ENCODE measurements around the gene MYH11. TPM values are rescaled to one million over a fixed set of nuclear protein-coding genes. Genes with fewer than 3 reads are reported as not detected.

The MYH11 gene
- total RNA-seq, 4 donors from 2014 or later, result 5.6 to 57.7 (median 20.4) TPM

DNA sequence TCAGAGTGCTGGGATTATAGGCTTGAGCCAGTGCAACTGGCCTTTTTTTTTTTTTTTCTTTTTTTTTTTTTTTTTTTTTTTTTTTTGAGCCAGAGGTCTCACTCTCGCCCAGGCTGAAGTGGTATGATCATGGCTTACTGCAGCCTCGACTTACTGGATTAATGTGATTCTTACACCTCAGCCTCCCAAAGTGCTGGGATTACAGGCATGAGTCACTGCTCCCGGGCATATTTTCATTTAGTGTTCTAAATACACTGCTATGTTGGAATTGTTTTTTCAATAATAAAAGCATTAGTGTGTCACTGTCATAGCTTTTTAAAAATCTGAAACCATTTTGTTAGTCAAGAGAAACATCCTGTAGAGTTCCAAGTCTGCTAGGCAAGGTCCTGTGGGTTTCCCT, 166.5 kb downstream of the MYH11 start:
- no peaks in the 10 kb centered on the region for H3K27me3 ChIP-seq
- H3K9me3 ChIP-seq, result no peaks in the 10 kb centered on the region
- TF ChIP-seq, protein P1, sequence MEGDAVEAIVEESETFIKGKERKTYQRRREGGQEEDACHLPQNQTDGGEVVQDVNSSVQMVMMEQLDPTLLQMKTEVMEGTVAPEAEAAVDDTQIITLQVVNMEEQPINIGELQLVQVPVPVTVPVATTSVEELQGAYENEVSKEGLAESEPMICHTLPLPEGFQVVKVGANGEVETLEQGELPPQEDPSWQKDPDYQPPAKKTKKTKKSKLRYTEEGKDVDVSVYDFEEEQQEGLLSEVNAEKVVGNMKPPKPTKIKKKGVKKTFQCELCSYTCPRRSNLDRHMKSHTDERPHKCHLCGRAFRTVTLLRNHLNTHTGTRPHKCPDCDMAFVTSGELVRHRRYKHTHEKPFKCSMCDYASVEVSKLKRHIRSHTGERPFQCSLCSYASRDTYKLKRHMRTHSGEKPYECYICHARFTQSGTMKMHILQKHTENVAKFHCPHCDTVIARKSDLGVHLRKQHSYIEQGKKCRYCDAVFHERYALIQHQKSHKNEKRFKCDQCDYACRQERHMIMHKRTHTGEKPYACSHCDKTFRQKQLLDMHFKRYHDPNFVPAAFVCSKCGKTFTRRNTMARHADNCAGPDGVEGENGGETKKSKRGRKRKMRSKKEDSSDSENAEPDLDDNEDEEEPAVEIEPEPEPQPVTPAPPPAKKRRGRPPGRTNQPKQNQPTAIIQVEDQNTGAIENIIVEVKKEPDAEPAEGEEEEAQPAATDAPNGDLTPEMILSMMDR (IDR thresholded peaks at IDR 0.05 in 4 of 5, conservative IDR thresholded peaks at IDR 0.05 in 1 of 5), result no peak
- no peak for TF ChIP-seq POLR2A (IDR thresholded peaks at IDR 0.05)
- no peak overlapping the region for H3K27ac ChIP-seq
- intact Hi-C loops (cut with DNase I; ENCODE audit: low total_unique reads) (no loop called here), in situ Hi-C loops (cut with MboI; ENCODE audit: low sequenced_read_pairs in 4 of 4) (no loop called here)
- H3K36me3 ChIP-seq, result peaks cover 0 to 46% of the 10 kb centered on the region in 2 donors
- no peak for ATAC-seq
- no peak for DNase-seq
- no peak overlapping the region for H3K4me3 ChIP-seq
- peaks cover 0 to 8% of the 10 kb centered on the region in 2 donors for H3K4me1 ChIP-seq

GRCh38 chr16:15689290-15689689, 167.5 kb downstream of the MYH11 start:
- TF ChIP-seq, protein P1 (IDR thresholded peaks at IDR 0.05 in 4 of 5, conservative IDR thresholded peaks at IDR 0.05 in 1 of 5), result no peak
- TF ChIP-seq POLR2A (IDR thresholded peaks at IDR 0.05), result no peak
- H3K27ac ChIP-seq, result no peak overlapping the region
- ATAC-seq, result no peak
- no peak for DNase-seq
- H3K4me1 ChIP-seq, result peaks cover 0 to 8% of the 10 kb centered on the region in 2 donors
- H3K36me3 ChIP-seq, result peaks cover 0 to 39% of the 10 kb centered on the region in 2 donors
- intact Hi-C loops (cut with DNase I; ENCODE audit: low total_unique reads) (no loop called here), in situ Hi-C loops (cut with MboI; ENCODE audit: low sequenced_read_pairs in 4 of 4) (no loop called here)
- no peaks in the 10 kb centered on the region for H3K27me3 ChIP-seq
- H3K9me3 ChIP-seq, result no peaks in the 10 kb centered on the region
- no peak overlapping the region for H3K4me3 ChIP-seq

- intact Hi-C loops (cut with DNase I; ENCODE audit: low total_unique reads), result no loop called here
- Histone ChIP-seq H3K27ac (no peak overlapping the region), H3K27me3 (no peaks in the 10 kb centered on the region), H3K4me1 (peaks cover 0 to 8% of the 10 kb centered on the region in 2 donors), H3K9me3 (no peaks in the 10 kb centered on the region), H3K4me3 (no peak overlapping the region), H3K36me3 (peaks cover 0 to 17% of the 10 kb centered on the region in 2 donors)
- DNase-seq, result peak in 1 of 2 donors; percentile 15
- TF ChIP-seq, protein P1 (IDR thresholded peaks at IDR 0.05 in 4 of 5, conservative IDR thresholded peaks at IDR 0.05 in 1 of 5), result no peak
- TF ChIP-seq POLR2A (IDR thresholded peaks at IDR 0.05), result no peak
- in situ Hi-C loops (cut with MboI; ENCODE audit: low sequenced_read_pairs in 4 of 4), result no loop called here
- peak in 1 of 2 donors; percentile 49 for ATAC-seq
Measured at GRCh38 chr16:15686287-15686686, 170.5 kb downstream of the MYH11 start.

DNA sequence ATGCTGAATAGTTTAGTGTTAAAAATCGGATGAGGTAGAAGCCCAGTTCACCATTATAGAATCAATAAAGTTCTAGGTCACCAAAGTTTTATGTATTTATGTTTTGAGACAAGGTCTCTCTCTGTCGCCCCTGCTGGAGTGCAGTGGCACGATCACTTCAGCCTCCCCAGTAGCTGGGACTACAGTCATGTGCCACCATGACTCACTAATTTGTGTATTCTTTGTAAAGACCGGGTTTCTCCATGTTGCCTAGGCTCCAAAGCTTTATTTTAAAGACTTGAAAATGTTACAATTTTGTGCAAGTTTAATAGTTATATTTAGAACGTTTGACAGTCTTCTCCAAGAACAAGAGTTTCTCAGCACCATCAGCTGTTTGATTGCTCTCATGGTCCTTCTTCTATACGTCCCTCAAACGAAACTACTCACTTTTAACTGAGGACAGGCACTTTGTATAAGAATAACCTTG, 174.7 kb downstream of the MYH11 start:
- Histone ChIP-seq H3K27me3 (no peaks in the 10 kb centered on the region), H3K27ac (no peak overlapping the region), H3K9me3 (no peaks in the 10 kb centered on the region), H3K36me3 (peaks cover 0 to 13% of the 10 kb centered on the region in 2 donors), H3K4me3 (no peak overlapping the region), H3K4me1 (peaks cover 0 to 8% of the 10 kb centered on the region in 2 donors)
- intact Hi-C loops (cut with DNase I; ENCODE audit: low total_unique reads) (no loop called here), in situ Hi-C loops (cut with MboI; ENCODE audit: low sequenced_read_pairs in 4 of 4) (no loop called here)
- no peak for DNase-seq
- no peak for ATAC-seq
- no peak for TF ChIP-seq POLR2A (IDR thresholded peaks at IDR 0.05)
- TF ChIP-seq, protein P1 (IDR thresholded peaks at IDR 0.05 in 4 of 5, conservative IDR thresholded peaks at IDR 0.05 in 1 of 5), result no peak

DNA sequence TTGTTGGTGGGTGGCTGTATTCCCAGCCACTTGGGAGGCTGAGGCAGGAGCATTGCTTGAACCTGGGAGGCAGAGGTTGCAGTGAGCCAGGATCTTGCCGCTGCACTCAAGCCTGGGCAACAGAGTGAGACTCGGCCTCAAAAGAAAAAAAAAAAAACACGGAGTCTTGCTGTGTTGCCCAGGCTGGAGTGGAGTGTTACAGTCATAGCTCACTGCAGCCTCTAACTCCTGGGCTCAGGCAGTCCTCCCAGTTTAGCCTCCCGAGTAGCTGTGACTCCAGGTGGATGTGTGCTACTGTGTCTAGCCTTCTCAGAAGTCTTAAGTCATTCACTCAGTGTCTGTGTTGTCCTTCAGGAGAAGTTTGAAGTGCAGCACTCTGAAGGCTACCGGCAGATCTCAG, 179.4 kb downstream of the MYH11 start:
- H3K27me3 ChIP-seq, result no peaks in the 10 kb centered on the region
- H3K4me1 ChIP-seq, result peaks cover 9 to 12% of the 10 kb centered on the region in 2 donors
- intact Hi-C loops (cut with DNase I; ENCODE audit: low total_unique reads), result no loop called here
- TF ChIP-seq POLR2A (IDR thresholded peaks at IDR 0.05), result no peak
- TF ChIP-seq, protein P1 (IDR thresholded peaks at IDR 0.05 in 4 of 5, conservative IDR thresholded peaks at IDR 0.05 in 1 of 5), result no peak
- ATAC-seq (no peak), DNase-seq (no peak)
- no peaks in the 10 kb centered on the region for H3K9me3 ChIP-seq
- in situ Hi-C loops (cut with MboI; ENCODE audit: low sequenced_read_pairs in 4 of 4), result loop anchor here in 1 of 4 donors (10.0 kb wide), 1 partner anchor 57 kb away; no protein-coding TSS in a partner anchor
- no peak overlapping the region for H3K27ac ChIP-seq
- peaks cover 0 to 13% of the 10 kb centered on the region in 2 donors for H3K36me3 ChIP-seq
- no peak overlapping the region for H3K4me3 ChIP-seq

Data from gastrocnemius medialis (tissue), 4 donors.